Measurements from ENCODE around the gene MYH13.

MYH13 gene

DNA sequence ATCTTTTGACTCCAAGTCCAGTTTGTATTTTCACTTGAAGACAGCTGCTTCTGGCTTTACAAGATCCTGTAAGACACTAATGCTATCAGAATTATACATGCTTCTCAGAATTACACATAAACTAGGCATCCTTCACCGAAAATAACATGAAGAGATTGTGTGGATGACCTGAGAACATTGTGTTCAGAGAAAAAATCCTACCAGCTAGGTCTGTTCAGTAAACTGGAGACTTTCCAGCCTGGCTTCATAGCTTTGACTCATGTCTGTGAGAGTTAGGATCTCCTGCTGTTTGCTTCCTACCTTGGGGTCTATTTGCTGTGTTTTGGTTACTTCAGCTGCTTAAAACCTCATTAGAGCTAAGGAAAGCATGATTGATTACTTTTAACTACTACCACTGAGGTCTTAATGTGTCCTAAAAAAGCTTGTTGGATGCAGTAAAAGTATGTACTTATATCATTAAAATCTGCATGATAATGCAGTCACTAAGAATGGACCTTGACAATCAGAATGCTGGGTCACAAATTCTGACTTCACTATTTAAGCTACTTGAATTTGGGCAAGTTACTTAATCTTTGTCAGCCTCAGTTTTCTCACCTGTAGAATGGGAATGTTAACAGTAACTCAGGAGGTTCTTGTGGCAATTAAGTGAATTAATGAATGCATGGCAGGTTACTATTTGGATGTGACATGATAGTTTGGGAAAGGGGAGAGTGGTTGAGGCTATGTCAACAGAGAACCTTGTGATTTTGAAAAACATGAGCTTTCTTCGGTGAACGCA lies 8.0 kb upstream of the MYH13 start:
- DNase-seq (ENCODE audit: low read depth): no peak
- no peak overlapping the region for H3K4me3 ChIP-seq (ENCODE audit: low read depth, low read length)
- TF ChIP-seq, protein P1, sequence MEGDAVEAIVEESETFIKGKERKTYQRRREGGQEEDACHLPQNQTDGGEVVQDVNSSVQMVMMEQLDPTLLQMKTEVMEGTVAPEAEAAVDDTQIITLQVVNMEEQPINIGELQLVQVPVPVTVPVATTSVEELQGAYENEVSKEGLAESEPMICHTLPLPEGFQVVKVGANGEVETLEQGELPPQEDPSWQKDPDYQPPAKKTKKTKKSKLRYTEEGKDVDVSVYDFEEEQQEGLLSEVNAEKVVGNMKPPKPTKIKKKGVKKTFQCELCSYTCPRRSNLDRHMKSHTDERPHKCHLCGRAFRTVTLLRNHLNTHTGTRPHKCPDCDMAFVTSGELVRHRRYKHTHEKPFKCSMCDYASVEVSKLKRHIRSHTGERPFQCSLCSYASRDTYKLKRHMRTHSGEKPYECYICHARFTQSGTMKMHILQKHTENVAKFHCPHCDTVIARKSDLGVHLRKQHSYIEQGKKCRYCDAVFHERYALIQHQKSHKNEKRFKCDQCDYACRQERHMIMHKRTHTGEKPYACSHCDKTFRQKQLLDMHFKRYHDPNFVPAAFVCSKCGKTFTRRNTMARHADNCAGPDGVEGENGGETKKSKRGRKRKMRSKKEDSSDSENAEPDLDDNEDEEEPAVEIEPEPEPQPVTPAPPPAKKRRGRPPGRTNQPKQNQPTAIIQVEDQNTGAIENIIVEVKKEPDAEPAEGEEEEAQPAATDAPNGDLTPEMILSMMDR (IDR thresholded peaks at IDR 0.05; ENCODE audit: insufficient read depth, low read depth, low read length, missing control alignments): no peak

DNA sequence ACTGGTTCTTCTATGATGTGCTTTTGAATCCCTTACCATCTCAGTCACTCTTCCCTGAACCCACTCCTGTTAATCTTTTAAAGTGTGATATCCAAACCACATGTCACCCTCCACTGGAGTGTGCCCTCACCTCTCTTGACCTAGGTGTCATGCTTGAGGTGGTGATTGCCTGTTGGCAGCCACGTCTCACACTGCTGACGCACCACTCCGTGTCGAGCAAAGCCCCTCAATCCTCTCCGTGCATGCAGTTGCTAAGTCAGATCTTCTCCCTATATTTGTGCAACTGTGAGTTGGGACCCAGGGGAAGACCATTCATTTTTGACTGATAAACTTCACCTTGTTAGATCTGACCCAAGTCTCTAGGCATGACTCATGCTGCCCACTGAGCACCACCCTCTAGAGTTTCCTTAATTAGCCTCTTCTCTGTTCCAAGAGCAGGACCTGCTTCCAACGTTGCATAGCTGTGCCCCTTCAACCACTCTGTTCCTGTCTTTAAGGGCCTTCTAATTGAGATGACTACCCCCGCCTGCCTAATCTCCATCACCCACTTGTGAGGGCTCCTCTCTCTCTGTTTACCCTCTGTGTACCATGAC lies 2.7 kb downstream of the MYH13 start:
- TF ChIP-seq, protein P1 (IDR thresholded peaks at IDR 0.05; ENCODE audit: insufficient read depth, low read depth, low read length, missing control alignments): no peak
- H3K4me3 ChIP-seq (ENCODE audit: low read depth, low read length): no peak overlapping the region
- no peak for DNase-seq (ENCODE audit: low read depth)

DNA sequence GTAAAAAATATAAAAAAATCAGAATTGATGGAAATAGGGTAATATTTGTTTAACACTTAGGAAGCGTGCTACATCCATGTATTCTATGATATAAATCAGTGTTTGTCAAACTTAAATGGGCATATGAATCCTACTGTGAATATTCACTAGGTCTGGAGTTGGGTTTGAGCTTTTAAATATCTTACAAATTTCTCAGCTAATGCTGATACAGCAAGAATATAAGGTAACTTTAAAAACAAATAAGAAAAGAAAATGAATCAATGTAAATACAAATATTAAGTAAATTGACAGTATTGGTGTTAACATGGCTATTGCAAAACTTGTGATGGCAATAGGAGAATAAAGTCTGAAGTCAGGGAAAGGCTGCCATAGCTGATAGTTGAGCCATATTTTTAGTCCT lies 3.6 kb downstream of the MYH13 start:
- H3K4me3 ChIP-seq (ENCODE audit: low read depth, low read length): no peak overlapping the region
- no peak for DNase-seq (ENCODE audit: low read depth)
- TF ChIP-seq, protein P1 (IDR thresholded peaks at IDR 0.05; ENCODE audit: insufficient read depth, low read depth, low read length, missing control alignments): no peak

DNA sequence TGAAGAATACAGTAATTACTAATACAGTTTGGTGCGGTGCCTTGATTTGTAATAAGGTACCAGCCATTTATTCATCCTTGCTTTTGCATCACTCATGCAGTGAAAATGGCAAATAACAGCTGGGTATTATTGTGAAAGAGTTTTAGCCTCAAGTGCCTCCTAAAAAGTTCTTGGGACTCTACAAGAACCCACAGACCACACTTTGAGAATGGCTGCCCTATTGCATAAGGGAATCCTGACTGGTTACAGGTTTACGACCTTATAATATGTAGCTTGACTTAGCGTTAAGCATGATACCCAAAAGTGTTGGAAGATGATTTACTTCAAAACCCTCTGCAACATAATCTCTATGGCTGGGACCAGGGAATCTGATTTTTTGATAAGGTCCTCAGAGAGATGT lies 4.2 kb downstream of the MYH13 start:
- H3K4me3 ChIP-seq (ENCODE audit: low read depth, low read length): no peak overlapping the region
- DNase-seq (ENCODE audit: low read depth): no peak
- TF ChIP-seq, protein P1 (IDR thresholded peaks at IDR 0.05; ENCODE audit: insufficient read depth, low read depth, low read length, missing control alignments): no peak

DNA sequence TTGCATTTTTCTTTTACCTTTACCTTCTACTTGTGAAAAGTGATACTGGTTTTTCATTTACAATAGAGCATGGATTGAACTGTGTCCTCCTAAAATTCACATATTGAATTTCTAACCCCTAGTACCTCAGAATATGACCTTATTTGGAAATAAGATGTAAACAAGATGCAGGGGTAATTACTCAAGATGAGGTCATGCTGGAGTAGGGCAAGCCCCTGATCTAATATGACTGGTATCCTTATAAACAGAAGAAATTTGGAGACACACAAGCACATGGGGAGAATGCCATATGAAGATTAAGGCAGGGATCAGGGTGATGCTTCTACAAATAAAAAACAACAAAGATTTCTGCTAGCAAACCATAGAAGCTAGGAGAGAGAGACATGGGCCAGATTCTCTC lies 12.2 kb downstream of the MYH13 start:
- no peak overlapping the region for H3K4me3 ChIP-seq (ENCODE audit: low read depth, low read length)
- TF ChIP-seq, protein P1 (IDR thresholded peaks at IDR 0.05; ENCODE audit: insufficient read depth, low read depth, low read length, missing control alignments): no peak
- DNase-seq (ENCODE audit: low read depth): no peak

DNA sequence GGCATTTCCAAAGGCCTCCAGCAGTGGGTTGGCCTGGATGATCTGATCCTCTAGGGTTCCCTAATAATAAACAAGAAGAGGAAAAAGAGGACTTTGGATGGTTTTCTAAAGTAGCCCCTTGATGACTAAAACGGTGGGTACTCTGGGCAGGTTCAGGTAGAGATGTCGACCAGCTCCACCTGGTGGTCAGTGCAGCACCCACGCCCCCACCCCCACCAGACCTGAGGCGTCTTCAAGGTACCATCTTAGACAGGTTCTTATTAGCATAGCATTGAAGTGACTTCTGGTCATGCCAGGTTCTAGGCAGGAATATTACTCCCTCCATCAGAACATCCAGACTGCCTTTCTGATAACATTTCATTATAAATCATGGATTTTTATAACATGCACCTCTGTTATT lies 15.0 kb downstream of the MYH13 start:
- DNase-seq (ENCODE audit: low read depth): peak; percentile 54
- H3K4me3 ChIP-seq (ENCODE audit: low read depth, low read length): no peak overlapping the region
- TF ChIP-seq, protein P1 (IDR thresholded peaks at IDR 0.05; ENCODE audit: insufficient read depth, low read depth, low read length, missing control alignments): peak; percentile 69
